ENCODE data around the gene ARHGAP25. TPM values are rescaled to one million over a fixed set of nuclear protein-coding genes. Genes with fewer than 3 reads are reported as not detected.

The ARHGAP25 gene
- total RNA-seq, 1 experiment from 2014 or later = 6.2 TPM

DNA sequence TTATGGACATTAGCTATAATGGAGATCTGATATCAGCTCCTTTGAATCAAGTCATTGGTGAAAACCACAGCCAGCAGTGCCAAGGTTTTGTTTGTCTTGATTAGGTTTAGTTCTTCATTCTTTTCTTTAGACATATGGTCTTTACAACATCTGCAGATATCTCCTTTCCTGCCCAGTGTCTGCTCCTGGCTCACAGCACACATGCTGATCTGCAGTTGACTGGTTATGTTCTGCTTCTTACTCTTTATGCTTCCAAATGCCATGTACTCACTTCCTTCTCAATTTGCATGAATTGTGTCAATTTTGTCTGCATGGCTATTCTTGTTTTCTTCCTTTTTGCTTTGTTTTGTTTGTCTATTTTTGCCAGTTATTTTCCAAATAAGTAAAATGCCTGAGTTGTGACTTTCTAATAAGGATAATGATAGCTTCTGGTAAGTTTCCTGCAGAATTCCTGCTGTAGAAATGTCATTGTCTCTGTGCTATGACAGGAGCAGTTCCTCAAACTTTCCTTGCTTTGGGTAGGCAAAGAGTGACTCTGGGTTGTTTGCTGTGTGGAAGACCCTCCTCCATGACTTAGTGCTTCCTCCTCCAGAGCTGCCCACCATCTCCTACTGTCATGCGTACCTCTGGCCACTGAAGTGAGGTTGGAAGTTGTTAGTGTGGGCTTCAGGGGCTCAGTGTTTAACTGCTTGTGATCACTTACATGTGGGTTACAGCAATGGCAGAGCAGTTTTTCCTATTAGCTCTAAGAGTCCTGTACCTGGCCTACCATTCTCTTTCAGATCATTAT, 8.2 kb downstream of the ARHGAP25 start:
- intact Hi-C loops (cut with micrococcal nuclease; ENCODE audit: unreplicated experiment) = no loop called here
- DNase-seq (ENCODE audit: low spot score) = no peak
- ChIA-PET CTCF (interaction anchor here (1.3 kb wide), 1 partner anchor 9 kb away, joined by 4 read pairs; no protein-coding TSS in a partner anchor), POLR2A (ENCODE audit: low non-redundant PET) (no interaction called here)
- Histone ChIP-seq H3K9me3 (ENCODE audit: low read depth, low read length, poor library complexity, severe bottlenecking) (no peaks in the 10 kb centered on the region), H3K27ac (ENCODE audit: low read depth, low read length, poor library complexity, severe bottlenecking) (no peak overlapping the region), H3K27me3 (replicated peaks; ENCODE audit: insufficient read depth, low read depth, low read length, poor library complexity) (no peaks in the 10 kb centered on the region), H3K4me3 (ENCODE audit: low read depth, low read length, poor library complexity, severe bottlenecking) (no peak overlapping the region), H3K4me1 (ENCODE audit: insufficient read depth, low read length, poor library complexity, severe bottlenecking) (no peaks in the 10 kb centered on the region), H3K36me3 (ENCODE audit: insufficient read depth, low read length, poor library complexity, severe bottlenecking) (no peaks in the 10 kb centered on the region)
- TF ChIP-seq, protein P1, sequence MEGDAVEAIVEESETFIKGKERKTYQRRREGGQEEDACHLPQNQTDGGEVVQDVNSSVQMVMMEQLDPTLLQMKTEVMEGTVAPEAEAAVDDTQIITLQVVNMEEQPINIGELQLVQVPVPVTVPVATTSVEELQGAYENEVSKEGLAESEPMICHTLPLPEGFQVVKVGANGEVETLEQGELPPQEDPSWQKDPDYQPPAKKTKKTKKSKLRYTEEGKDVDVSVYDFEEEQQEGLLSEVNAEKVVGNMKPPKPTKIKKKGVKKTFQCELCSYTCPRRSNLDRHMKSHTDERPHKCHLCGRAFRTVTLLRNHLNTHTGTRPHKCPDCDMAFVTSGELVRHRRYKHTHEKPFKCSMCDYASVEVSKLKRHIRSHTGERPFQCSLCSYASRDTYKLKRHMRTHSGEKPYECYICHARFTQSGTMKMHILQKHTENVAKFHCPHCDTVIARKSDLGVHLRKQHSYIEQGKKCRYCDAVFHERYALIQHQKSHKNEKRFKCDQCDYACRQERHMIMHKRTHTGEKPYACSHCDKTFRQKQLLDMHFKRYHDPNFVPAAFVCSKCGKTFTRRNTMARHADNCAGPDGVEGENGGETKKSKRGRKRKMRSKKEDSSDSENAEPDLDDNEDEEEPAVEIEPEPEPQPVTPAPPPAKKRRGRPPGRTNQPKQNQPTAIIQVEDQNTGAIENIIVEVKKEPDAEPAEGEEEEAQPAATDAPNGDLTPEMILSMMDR (conservative IDR thresholded peaks at IDR 0.05; ENCODE audit: low read depth, low read length) = no peak
- TF ChIP-seq EZH2 (IDR thresholded peaks at IDR 0.05; ENCODE audit: borderline replicate concordance, low read depth, low read length, poor library complexity, severe bottlenecking) = no peak
- no TSS peak for BruUV-seq (replicated peaks)

DNA sequence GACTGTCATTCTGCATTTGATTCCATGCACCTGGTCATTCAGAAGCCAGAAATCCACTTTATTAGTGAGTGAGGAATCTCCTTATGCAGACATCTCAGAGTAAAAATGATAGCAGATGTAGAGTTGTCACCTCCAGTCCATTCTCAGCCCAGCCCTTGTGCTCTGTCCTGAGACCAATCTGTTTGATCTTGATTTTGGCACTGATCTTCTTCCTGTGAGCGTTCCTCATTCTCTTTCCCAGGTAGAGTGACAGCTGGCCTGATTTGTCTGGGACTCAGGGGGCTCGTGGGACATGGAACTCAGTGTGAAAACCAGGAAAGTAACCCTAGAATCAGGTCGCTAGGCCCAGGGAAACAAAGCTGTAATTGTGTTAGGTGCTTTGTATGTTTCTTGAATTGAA, 8.9 kb downstream of the ARHGAP25 start:
- Histone ChIP-seq H3K27ac (ENCODE audit: low read depth, low read length, poor library complexity, severe bottlenecking) (no peak overlapping the region), H3K4me1 (ENCODE audit: insufficient read depth, low read length, poor library complexity, severe bottlenecking) (peaks cover 4% of the 10 kb centered on the region), H3K27me3 (replicated peaks; ENCODE audit: insufficient read depth, low read depth, low read length, poor library complexity) (no peaks in the 10 kb centered on the region), H3K4me3 (ENCODE audit: low read depth, low read length, poor library complexity, severe bottlenecking) (no peak overlapping the region), H3K36me3 (ENCODE audit: insufficient read depth, low read length, poor library complexity, severe bottlenecking) (no peaks in the 10 kb centered on the region), H3K9me3 (ENCODE audit: low read depth, low read length, poor library complexity, severe bottlenecking) (no peaks in the 10 kb centered on the region)
- no TSS peak for BruUV-seq (replicated peaks)
- TF ChIP-seq EZH2 (IDR thresholded peaks at IDR 0.05; ENCODE audit: borderline replicate concordance, low read depth, low read length, poor library complexity, severe bottlenecking) = no peak
- TF ChIP-seq, protein P1 (conservative IDR thresholded peaks at IDR 0.05; ENCODE audit: low read depth, low read length) = no peak
- intact Hi-C loops (cut with micrococcal nuclease; ENCODE audit: unreplicated experiment) = no loop called here
- CTCF ChIA-PET = no interaction called here
- DNase-seq (ENCODE audit: low spot score) = no peak
- POLR2A ChIA-PET (ENCODE audit: low non-redundant PET) = no interaction called here

DNA sequence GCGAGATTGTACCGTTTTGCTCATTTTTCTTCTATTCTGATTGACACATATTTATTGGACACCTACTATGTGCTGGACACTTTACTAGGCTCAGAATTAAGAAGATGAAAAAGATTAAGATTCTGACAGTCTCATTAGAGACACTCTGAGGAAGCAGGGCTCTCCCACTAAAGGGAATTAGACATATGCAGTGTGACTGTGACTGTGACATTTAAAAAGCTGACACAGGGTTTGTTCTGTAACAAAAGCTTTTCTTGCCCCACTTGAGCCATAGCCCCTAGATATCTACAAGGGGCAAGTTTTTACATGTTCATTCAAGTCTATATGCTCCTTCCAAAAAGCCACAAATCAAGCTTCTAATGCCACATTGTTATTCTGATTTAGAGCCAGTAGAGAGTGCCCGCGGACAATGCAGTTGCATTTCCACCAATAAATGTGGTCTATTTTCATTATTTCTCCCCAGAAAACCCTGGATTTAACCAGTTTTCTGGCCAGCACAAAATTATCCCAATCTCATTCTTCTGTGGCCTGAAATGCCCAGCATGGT, 9.8 kb downstream of the ARHGAP25 start:
- no peak for DNase-seq (ENCODE audit: low spot score)
- Histone ChIP-seq H3K36me3 (ENCODE audit: insufficient read depth, low read length, poor library complexity, severe bottlenecking) (no peaks in the 10 kb centered on the region), H3K4me3 (ENCODE audit: low read depth, low read length, poor library complexity, severe bottlenecking) (no peak overlapping the region), H3K4me1 (ENCODE audit: insufficient read depth, low read length, poor library complexity, severe bottlenecking) (peaks cover 4% of the 10 kb centered on the region), H3K27ac (ENCODE audit: low read depth, low read length, poor library complexity, severe bottlenecking) (no peak overlapping the region), H3K9me3 (ENCODE audit: low read depth, low read length, poor library complexity, severe bottlenecking) (no peaks in the 10 kb centered on the region), H3K27me3 (replicated peaks; ENCODE audit: insufficient read depth, low read depth, low read length, poor library complexity) (no peaks in the 10 kb centered on the region)
- CTCF ChIA-PET = no interaction called here
- POLR2A ChIA-PET (ENCODE audit: low non-redundant PET) = no interaction called here
- TF ChIP-seq EZH2 (IDR thresholded peaks at IDR 0.05; ENCODE audit: borderline replicate concordance, low read depth, low read length, poor library complexity, severe bottlenecking) = no peak
- TF ChIP-seq, protein P1 (conservative IDR thresholded peaks at IDR 0.05; ENCODE audit: low read depth, low read length) = no peak
- intact Hi-C loops (cut with micrococcal nuclease; ENCODE audit: unreplicated experiment) = no loop called here
- BruUV-seq (replicated peaks) = no TSS peak

Measured in A673 (cell line).